K562 (cell line): ENCODE results near the gene WDR27. TPM values are rescaled to one million over a fixed set of nuclear protein-coding genes. Genes with fewer than 3 reads are reported as not detected.

Source experiments
- ATAC-seq: fragments of 200-7000 bp; cut with Tn5 transposase; 3 replicates; pipeline ENCODE4 v1.9.1; 2020; ENCODE audit warnings: moderate library complexity
- BruUV-seq: library from RNA; stranded (reverse); fragments of 400-500 nt; replicated peaks from 2 replicates; lab custom pipeline; 2021; lab: Mats Ljungman, UMichigan
- CTCF ChIA-PET: fragments of 300-600 bp; formaldehyde crosslinking; extraction: SDS; loops from one replicate; lab custom pipeline; 2021; ENCODE audit warnings: low intra/inter-chr PET ratio; lab: Yijun Ruan, JAX
- POLR2A ChIA-PET: fragments of 300-600, 350-650 bp; sonication (Branson Sonifier 250); formaldehyde crosslinking; extraction: SDS; loops from one replicate; lab custom pipeline; 2021; ENCODE audit warnings: antibody characterized with exemption, inconsistent platforms; lab: Yijun Ruan, JAX
- DNase-seq, 4 experiments: peaks; one replicate each; pipeline versions ENCODE4 v3.0.0 to v3.0.0-alpha.2; 2011 to 2018; ENCODE audit warnings: low spot score in 3 of 4, mixed read lengths in 3 of 4; ENCODE audit errors: extremely low read depth in 1 of 4
- FAIRE-seq: peaks from 2 replicates; lab custom pipeline; 2011; peaks lifted over from hg19 to GRCh38; lab: Jason Lieb, UNC
- H2AFZ ChIP-seq: 2 replicates; pipeline ENCODE4 v1.6.0; 2011; ENCODE audit warnings: low read depth, low read length, control low read depth, inconsistent platforms
- H3K27ac ChIP-seq: fragments of 200-600 bp; 3 replicates; pipeline ENCODE4 v1.8.0; 2011; ENCODE audit warnings: low read depth, mild to moderate bottlenecking, control low read depth, inconsistent platforms, low read length, moderate library complexity, mixed read lengths; ENCODE audit errors: extremely low read depth
- H3K27me3 ChIP-seq, 2 experiments: fragments of 300-600 bp in 1 of 2; 2 replicates in 1 of 2; 3 replicates in 1 of 2; pipeline versions ENCODE4 v1.6.0 to v1.8.0; 2011; ENCODE audit warnings: inconsistent platforms in 2 of 2, low read length in 2 of 2, mild to moderate bottlenecking in 1 of 2, mixed read lengths in 1 of 2, moderate library complexity in 1 of 2; ENCODE audit not compliant: control insufficient read depth in 2 of 2, insufficient read depth in 2 of 2
- H3K36me3 ChIP-seq: fragments of 300-600 bp; 3 replicates; pipeline ENCODE4 v1.8.0; 2011; ENCODE audit warnings: mild to moderate bottlenecking, low read length, inconsistent platforms; ENCODE audit not compliant: control insufficient read depth, insufficient read depth
- H3K4me1 ChIP-seq, 2 experiments: fragments of 200-600 bp in 1 of 2; replicated peaks in 1 of 2; 2 replicates in 1 of 2; 3 replicates in 1 of 2; pipeline versions ENCODE4 v1.5.1 to v1.8.0; 2011; ENCODE audit warnings: inconsistent platforms in 2 of 2, low read length in 2 of 2, mild to moderate bottlenecking in 1 of 2, mixed read lengths in 1 of 2, moderate library complexity in 1 of 2; ENCODE audit not compliant: control insufficient read depth in 2 of 2, insufficient read depth in 2 of 2
- H3K4me2 ChIP-seq: 2 replicates; pipeline ENCODE4 v1.6.1; 2011; ENCODE audit warnings: low read length, control low read depth, inconsistent platforms, mixed read lengths; ENCODE audit not compliant: insufficient read depth
- H3K4me3 ChIP-seq: fragments of 200-600 bp; sonication (generic), shearing (Covaris generic); 2 replicates; pipeline ENCODE4 v1.5.1; 2016; ENCODE audit warnings: control low read depth, inconsistent platforms
- H3K79me2 ChIP-seq: fragments of 200-600 bp; 3 replicates; pipeline ENCODE4 v1.8.0; 2011; ENCODE audit warnings: low read length, inconsistent platforms; ENCODE audit not compliant: control insufficient read depth, insufficient read depth
- H3K9ac ChIP-seq, 2 experiments: 2 replicates each; pipeline versions ENCODE4 v1.6.0 to v1.6.1; 2011; ENCODE audit warnings: low read depth in 2 of 2, low read length in 2 of 2, control low read depth in 1 of 2, inconsistent platforms in 1 of 2, mild to moderate bottlenecking in 1 of 2, mixed read lengths in 1 of 2; ENCODE audit not compliant: insufficient read depth in 1 of 2
- H3K9me1 ChIP-seq: one replicate; pipeline ENCODE4 v1.6.0; 2011; ENCODE audit warnings: inconsistent platforms, mild to moderate bottlenecking, low read length, moderate library complexity; ENCODE audit not compliant: control insufficient read depth, insufficient read depth
- H3K9me3 ChIP-seq: replicated peaks from 2 replicates; pipeline ENCODE4 v1.5.1; 2011; ENCODE audit warnings: low read depth, low read length, inconsistent platforms; ENCODE audit not compliant: control insufficient read depth, insufficient read depth
- H4K20me1 ChIP-seq: replicated peaks from 2 replicates; pipeline ENCODE4 v1.6.1; 2011; ENCODE audit warnings: low read length, inconsistent platforms, mixed read lengths; ENCODE audit not compliant: control insufficient read depth, insufficient read depth
- DDX20 ChIP-seq: fragments of 450-650 bp; IDR thresholded peaks from 2 replicates; pipeline ENCODE4 v1.6.1; 2016; ENCODE audit warnings: missing genetic modification characterization, low read depth, mild to moderate bottlenecking, missing compliant biosample characterization, moderate library complexity
- ELF2 ChIP-seq: fragments of 250-450 bp; sonication (Bioruptor Pico); IDR thresholded peaks from 2 replicates; pipeline ENCODE4 v1.5.0; 2021; ENCODE audit warnings: mild to moderate bottlenecking
- ESRRA ChIP-seq: fragments of 450-650 bp; IDR thresholded peaks from 2 replicates; pipeline ENCODE4 v1.6.1; 2014; ENCODE audit warnings: low read depth, mild to moderate bottlenecking, moderate library complexity, borderline replicate concordance
- HDAC1 ChIP-seq, 2 experiments: fragments of 450-650 bp; IDR thresholded peaks; 2 replicates each; pipeline ENCODE4 v1.6.1; 2016 to 2017; ENCODE audit warnings: inconsistent platforms in 1 of 2, mild to moderate bottlenecking in 1 of 2, moderate library complexity in 1 of 2
- HDAC8 ChIP-seq: fragments of 450-650 bp; IDR thresholded peaks from 2 replicates; pipeline ENCODE4 v1.6.1; 2016; ENCODE audit warnings: mild to moderate bottlenecking, missing genetic modification characterization, moderate library complexity, missing compliant biosample characterization
- POLR2H ChIP-seq: IDR thresholded peaks from 2 replicates; pipeline ENCODE4 v1.6.1; 2016; ENCODE audit warnings: missing genetic modification characterization, low read depth, mild to moderate bottlenecking, control low read depth, missing compliant biosample characterization, moderate library complexity
- THRB ChIP-seq: fragments of 450-650 bp; formaldehyde crosslinking; conservative IDR thresholded peaks from 2 replicates; pipeline ENCODE4 v1.4.0; 2022; ENCODE audit warnings: mild to moderate bottlenecking, missing genetic modification characterization
- ZFP36 ChIP-seq: fragments of 150-350 bp; IDR thresholded peaks from 2 replicates; pipeline ENCODE4 v1.6.1; 2018; ENCODE audit warnings: low read length, low read depth; ENCODE audit not compliant: partially characterized antibody
- ZNF184 ChIP-seq: sonication (generic); formaldehyde crosslinking; IDR thresholded peaks from 2 replicates; pipeline ENCODE4 v1.5.0; 2020; ENCODE audit warnings: missing genetic modification reagents
- ZNF717 ChIP-seq: fragments of 250-450 bp; sonication (Bioruptor Pico); IDR thresholded peaks from 2 replicates; pipeline ENCODE4 v1.5.0; 2021
- WGBS: fragments of 100-300 bp; shearing (Covaris generic); methylation state at CpG from one replicate; pipeline ENCODE4 v1.1.6; 2016; ENCODE audit warnings: low coverage, mixed read lengths; ENCODE audit not compliant: insufficient coverage; ENCODE audit errors: missing lambda C conversion rate; 5-methylcytosine and 5-hydroxymethylcytosine counted together
- in situ Hi-C: fragments of 300-500 bp; cut with MboI; formaldehyde crosslinking; loops from 4 replicates; pipeline ENCODE4 v1.15.0; 2018; ENCODE audit warnings: inconsistent platforms, mixed read lengths
- intact Hi-C: fragments of 100-400 bp; cut with micrococcal nuclease; formaldehyde crosslinking; loops from 2 replicates; pipeline ENCODE4 v1.14.2; 2022
- polyA plus RNA-seq, 8 experiments: library from polyadenylated mRNA; depleted of rRNA in 4 of 8; stranded (reverse) in 5 of 8; unstranded in 3 of 8; fragments of >200 nt; fragmentation: Nextera tagmentation in 2 of 8; fragmentation: Illumina TruSeq in 1 of 8; extraction: Ambion mirVana in 2 of 8; extraction: Trizol in 1 of 8; gene quantifications; 2 replicates each; pipeline versions ENCODE4 v1.2.1 to v1.2.3, GENCODE V29; 2011 to 2014; ENCODE audit warnings: inconsistent platforms in 1 of 8, missing spikeins in 1 of 8
- total RNA-seq, 7 experiments: library from RNA; depleted of rRNA in 6 of 7; stranded (reverse); fragments of >200 nt in 6 of 7; fragmentation: Illumina TruSeq in 2 of 7; extraction: Trizol in 2 of 7; gene quantifications; 2 replicates each; pipeline versions ENCODE4 v1.2.1 to v1.2.3, GENCODE V29; 2011 to 2021; ENCODE audit warnings: low replicate concordance in 1 of 7

WDR27 gene
- total and polyA plus RNA-seq, 9 of the 15 experiments (the other 6 are each of a cell fraction or from before 2014, with no cell fraction given): 4.3 to 77.2 (median 22.7) TPM

- Histone ChIP-seq H2AFZ (no peak overlapping the region), H3K36me3 (peaks cover 55% of the 10 kb centered on the region), H3K4me1 (peaks cover 12 to 15% of the 10 kb centered on the region in 2 experiments), H3K27me3 (no peaks in the 10 kb centered on the region), H3K27ac (no peak overlapping the region), H4K20me1 (peaks cover 6% of the 10 kb centered on the region), H3K4me2 (no peak overlapping the region), H3K4me3 (no peak overlapping the region), H3K79me2 (peaks cover 49% of the 10 kb centered on the region), H3K9ac (no peak overlapping the region), H3K9me1 (no peaks in the 10 kb centered on the region), H3K9me3 (no peaks in the 10 kb centered on the region)
- in situ Hi-C loops (no loop called here), intact Hi-C loops (no loop called here)
- DNase-seq (no peak), ATAC-seq (no peak), FAIRE-seq (no peak)
- TF ChIP-seq ELF2 (CRISPR knock-in tag) (no peak), HDAC1 (IDR thresholded peaks at IDR 0.05) (no peak), HDAC8 (tag) (no peak), ZFP36 (no peak), ZNF184 (no peak), THRB (CRISPR knock-in tag) (no peak), ESRRA (no peak), DDX20 (no peak), POLR2H (tag) (no peak), ZNF717 (CRISPR knock-in tag) (no peak)
- POLR2A ChIA-PET: interaction anchor here (0.9 to 7.0 kb wide), 3 partner anchors 11 to 43 kb away, joined by 3 to 46 read pairs (median 4); no protein-coding TSS in a partner anchor
- WGBS: 68% methylated on average over 4 of the region's 4 CpGs
- CTCF ChIA-PET: no interaction called here
- TSS peak; percentile 1 for BruUV-seq
Measured at GRCh38 chr6:169719117-169719516, 17.3 kb upstream of the WDR27 start.
